Measurements from ENCODE around the gene OTX1. TPM values are rescaled to one million over a fixed set of nuclear protein-coding genes. Genes with fewer than 3 reads are reported as not detected.

OTX1 gene
- total RNA-seq, 1 experiment from 2014 or later, result 13.1 TPM

DNA sequence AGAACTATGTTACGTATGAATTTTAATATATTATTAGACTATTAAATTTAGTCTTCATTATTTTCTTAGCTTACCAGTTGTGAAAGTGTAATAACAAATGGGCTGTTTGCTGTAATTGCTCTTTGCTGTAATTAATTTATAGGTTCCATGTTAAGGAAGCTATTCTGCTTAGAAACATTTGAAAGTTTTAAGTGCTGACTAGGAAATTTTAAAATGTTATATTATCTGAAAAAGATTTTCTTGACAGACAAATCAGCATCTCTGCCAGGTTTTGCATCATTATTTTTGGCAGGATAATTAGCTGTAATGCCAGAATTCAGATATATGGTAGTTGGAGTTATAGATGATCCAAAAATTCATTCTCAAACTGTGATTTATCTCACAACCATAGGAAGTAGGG, 42.2 kb downstream of the OTX1 start:
- no TSS peak for BruUV-seq (replicated peaks)
- Histone ChIP-seq H3K27me3 (ENCODE audit: insufficient read depth, low read length) (no peaks in the 10 kb centered on the region), H3K4me1 (ENCODE audit: control insufficient read depth in 1 of 2, insufficient read depth in 2 of 2, low read length in 2 of 2) (no peaks in the 10 kb centered on the region), H2AFZ (ENCODE audit: low read depth, low read length, poor library complexity, severe bottlenecking) (no peak overlapping the region), H3K27ac (ENCODE audit: low read depth, low read length) (no peak overlapping the region), H3K4me3 (replicated peaks in 1 of 2; ENCODE audit: low read depth in 1 of 2, low read length in 2 of 2) (no peak overlapping the region), H3K9ac (ENCODE audit: low read length) (no peak overlapping the region), H3K36me3 (ENCODE audit: control insufficient read depth in 1 of 2, insufficient read depth in 2 of 2, low read length in 2 of 2) (no peaks in the 10 kb centered on the region), H3K4me2 (ENCODE audit: low read length) (no peak overlapping the region), H3K79me2 (ENCODE audit: insufficient read depth, low read length) (no peaks in the 10 kb centered on the region), H3K9me2 (ENCODE audit: insufficient read depth) (0 out of 2 replicates have a peak, but pooled peaks cover 3% of the 10 kb centered on the region), H4K20me1 (ENCODE audit: insufficient read depth) (no peaks in the 10 kb centered on the region), H3K9me3 (ENCODE audit: control insufficient read depth in 1 of 2, insufficient read depth in 1 of 2, low read depth in 1 of 2, low read length in 2 of 2) (no peaks in the 10 kb centered on the region)
- ChIA-PET POLR2A (interaction anchor here (0.6 kb wide), 1 partner anchor 69 kb away, joined by 3 read pairs; no protein-coding TSS in a partner anchor), RAD21 (ENCODE audit: low non-redundant PET in 1 of 2, low total read pairs in 2 of 2, uncharacterized antibody in 2 of 2, unreplicated experiment in 2 of 2) (no interaction called here), CTCF (interaction anchor here (1.3 kb wide), 1 partner anchor 14 kb away, joined by 3 read pairs; no protein-coding TSS in a partner anchor)
- ATAC-seq, result no peak
- TF ChIP-seq ZFX (IDR thresholded peaks at IDR 0.05) (no peak), RAD21 (IDR thresholded peaks at IDR 0.05; ENCODE audit: low read depth) (no peak), POLR2A (IDR thresholded peaks at IDR 0.05; ENCODE audit: borderline replicate concordance, extremely low read depth, insufficient read depth, insufficient read length) (no peak), CEBPB (IDR thresholded peaks at IDR 0.05; ENCODE audit: low read depth) (no peak)
- intact Hi-C loops (cut with micrococcal nuclease), result no loop called here
- no peak for DNase-seq (ENCODE audit: low read depth, low spot score)

DNA sequence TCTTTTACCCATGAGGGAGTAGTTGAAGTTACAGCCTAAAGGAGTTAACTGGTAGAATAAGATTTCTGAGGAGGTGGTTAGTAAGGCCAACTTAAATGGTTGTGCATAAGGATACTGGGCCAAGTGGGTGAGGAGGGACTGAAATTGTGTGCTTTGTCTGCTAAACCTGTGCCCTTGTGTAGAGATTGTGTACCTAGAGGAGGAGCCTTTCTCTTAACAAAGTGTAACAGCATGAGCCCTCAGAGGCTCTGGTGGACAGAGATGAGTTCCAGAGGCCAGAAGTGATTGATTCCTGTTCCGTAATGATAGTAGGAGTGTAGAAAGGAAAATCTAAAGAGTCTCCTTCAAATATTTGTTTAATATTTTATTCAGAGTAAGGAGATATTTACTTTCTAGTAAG, 42.9 kb downstream of the OTX1 start:
- intact Hi-C loops (cut with micrococcal nuclease), result no loop called here
- CTCF ChIA-PET, result no interaction called here

More for the DNA sequence above, 42.9 kb downstream of the OTX1 start:
- ATAC-seq (no peak), DNase-seq (ENCODE audit: low read depth, low spot score) (no peak)
- no peaks in the 10 kb centered on the region for H3K27me3 ChIP-seq (ENCODE audit: insufficient read depth, low read length)
- no peaks in the 10 kb centered on the region for H3K36me3 ChIP-seq (ENCODE audit: control insufficient read depth in 1 of 2, insufficient read depth in 2 of 2, low read length in 2 of 2)
- BruUV-seq (replicated peaks), result no TSS peak
- no peak overlapping the region for H2AFZ ChIP-seq (ENCODE audit: low read depth, low read length, poor library complexity, severe bottlenecking)
- no peak for TF ChIP-seq EGR1 (IDR thresholded peaks at IDR 0.05; ENCODE audit: low read depth)
- TF ChIP-seq ATF3 (IDR thresholded peaks at IDR 0.05), result no peak
- TF ChIP-seq FOSL1 (IDR thresholded peaks at IDR 0.05; ENCODE audit: low read depth), result no peak
- TF ChIP-seq ELF1 (IDR thresholded peaks at IDR 0.05; ENCODE audit: borderline replicate concordance, low read depth), result no peak
- no peak for TF ChIP-seq SRF (IDR thresholded peaks at IDR 0.05; ENCODE audit: low read depth)
- RAD21 ChIA-PET (ENCODE audit: low non-redundant PET in 1 of 2, low total read pairs in 2 of 2, uncharacterized antibody in 2 of 2, unreplicated experiment in 2 of 2), result no interaction called here
- H3K79me2 ChIP-seq (ENCODE audit: insufficient read depth, low read length), result no peaks in the 10 kb centered on the region
- 0 out of 2 replicates have a peak, but pooled peaks cover 3% of the 10 kb centered on the region for H3K9me2 ChIP-seq (ENCODE audit: insufficient read depth)
- no peak overlapping the region for H3K4me2 ChIP-seq (ENCODE audit: low read length)
- H3K4me1 ChIP-seq (ENCODE audit: control insufficient read depth in 1 of 2, insufficient read depth in 2 of 2, low read length in 2 of 2), result no peaks in the 10 kb centered on the region
- no peaks in the 10 kb centered on the region for H3K9me3 ChIP-seq (ENCODE audit: control insufficient read depth in 1 of 2, insufficient read depth in 1 of 2, low read depth in 1 of 2, low read length in 2 of 2)
- POLR2A ChIA-PET, result interaction anchor here (0.6 kb wide), 1 partner anchor 68 kb away, joined by 3 read pairs; no protein-coding TSS in a partner anchor
- H3K27ac ChIP-seq (ENCODE audit: low read depth, low read length), result no peak overlapping the region
- no peak overlapping the region for H3K9ac ChIP-seq (ENCODE audit: low read length)
- H4K20me1 ChIP-seq (ENCODE audit: insufficient read depth), result no peaks in the 10 kb centered on the region
- H3K4me3 ChIP-seq (replicated peaks in 1 of 2; ENCODE audit: low read depth in 1 of 2, low read length in 2 of 2), result no peak overlapping the region
